Activated effector memory CD4-positive, alpha-beta T cell treated with anti-CD3 and anti-CD28 coated beads, Interleukin-2, amount 50 U/mL, for 16 hours (primary cell): ENCODE measurements around the gene LRRN4.

Experiments
- DNase-seq: peaks from one replicate; pipeline ENCODE4 v3.0.0-alpha.2; 2020

Gene LRRN4

GRCh38 chr20:6053776-6054688 is at the start of gene LRRN4:
Gene LRRN4 (minus strand): TSS chr20:6054060. CDS start chr20:6052799, 1,261 bp downstream.
- no peak for DNase-seq

- no peak for DNase-seq
These were observed 49.4 kb upstream of the LRRN4 start for GRCh38 chr20:6103301-6103700.

- DNase-seq, result no peak
These were observed 47.5 kb upstream of the LRRN4 start for GRCh38 chr20:6101346-6101745.

- DNase-seq, result no peak
These were observed 46.4 kb upstream of the LRRN4 start for GRCh38 chr20:6100246-6100645.

- no peak for DNase-seq
These were observed 46.0 kb upstream of the LRRN4 start for GRCh38 chr20:6099819-6100218.

GRCh38 chr20:6095409-6095808 is 41.5 kb upstream of the LRRN4 start:
- DNase-seq, result no peak

GRCh38 chr20:6094565-6094964 is 40.7 kb upstream of the LRRN4 start:
- no peak for DNase-seq

- DNase-seq, result no peak
These were observed 40.2 kb upstream of the LRRN4 start for GRCh38 chr20:6094063-6094462.

- DNase-seq, result no peak
These were observed 37.8 kb upstream of the LRRN4 start for GRCh38 chr20:6091661-6092060.

GRCh38 chr20:6086868-6087267 is 33.0 kb upstream of the LRRN4 start:
- DNase-seq, result no peak

GRCh38 chr20:6083926-6084325 is 30.1 kb upstream of the LRRN4 start:
- no peak for DNase-seq

- DNase-seq, result no peak
These were observed 27.4 kb upstream of the LRRN4 start for GRCh38 chr20:6081236-6081635.

- DNase-seq, result no peak
These were observed 25.2 kb upstream of the LRRN4 start for GRCh38 chr20:6079016-6079415.

GRCh38 chr20:6075428-6076219 is 21.8 kb upstream of the LRRN4 start:
- no peak for DNase-seq

GRCh38 chr20:6074784-6075183 is 20.9 kb upstream of the LRRN4 start:
- DNase-seq, result no peak

- no peak for DNase-seq
These were observed 20.3 kb upstream of the LRRN4 start for GRCh38 chr20:6074145-6074561.

- no peak for DNase-seq
These were observed 17.2 kb upstream of the LRRN4 start for GRCh38 chr20:6070829-6071695.

GRCh38 chr20:6069669-6070068 is 15.8 kb upstream of the LRRN4 start:
- DNase-seq, result no peak

- no peak for DNase-seq
These were observed 14.0 kb upstream of the LRRN4 start for GRCh38 chr20:6067763-6068318.

GRCh38 chr20:6066582-6066981 is 12.7 kb upstream of the LRRN4 start:
- DNase-seq, result no peak

- no peak for DNase-seq
These were observed 7.7 kb upstream of the LRRN4 start for GRCh38 chr20:6061544-6061943.

GRCh38 chr20:6060213-6060612 is 6.4 kb upstream of the LRRN4 start:
- DNase-seq, result no peak
